Brain microvascular endothelial cell (primary cell): ENCODE measurements around the gene LRRC10B.

ENCODE experiments used
- DNase-seq: peaks from one replicate; pipeline ENCODE4 v3.0.0-alpha.2; 2020
- H3K27ac ChIP-seq: fragments of 250-450 bp; sonication (Bioruptor Pico); 2 replicates; pipeline ENCODE4 v1.5.1; 2020; ENCODE audit warnings: mild to moderate bottlenecking, moderate library complexity
- H3K27me3 ChIP-seq: fragments of 250-450 bp; sonication (Bioruptor Pico); replicated peaks from 2 replicates; pipeline ENCODE4 v1.5.1; 2020; ENCODE audit warnings: mild to moderate bottlenecking
- H3K36me3 ChIP-seq: fragments of 250-450 bp; sonication (Bioruptor Pico); replicated peaks from 2 replicates; pipeline ENCODE4 v1.5.1; 2020; ENCODE audit warnings: mild to moderate bottlenecking
- H3K4me3 ChIP-seq: 2 replicates; pipeline ENCODE4 v1.5.1; 2011; ENCODE audit warnings: low read depth, mild to moderate bottlenecking, control low read depth, low read length, moderate library complexity
- in situ Hi-C: cut with HindIII; loops from 2 replicates; pipeline ENCODE4 v1.10.0; 2017; ENCODE audit warnings: low sequenced_read_pairs, low pct_ligation_motif_present
- TF ChIP-seq, protein P1 (sequence below): IDR thresholded peaks from 2 replicates; pipeline ENCODE4 v1.5.1; 2011; ENCODE audit warnings: low read depth, mild to moderate bottlenecking, moderate library complexity, low read length, control low read depth, inconsistent platforms; ENCODE audit errors: missing control alignments

LRRC10B gene

GRCh38 chr11:61472868-61473267 lies 35.7 kb upstream of the LRRC10B start:
- Histone ChIP-seq H3K4me3 (no peak overlapping the region), H3K27ac (no peak overlapping the region), H3K36me3 (no peaks in the 10 kb centered on the region), H3K27me3 (no peaks in the 10 kb centered on the region)
- in situ Hi-C loops = no loop called here
- TF ChIP-seq, protein P1, sequence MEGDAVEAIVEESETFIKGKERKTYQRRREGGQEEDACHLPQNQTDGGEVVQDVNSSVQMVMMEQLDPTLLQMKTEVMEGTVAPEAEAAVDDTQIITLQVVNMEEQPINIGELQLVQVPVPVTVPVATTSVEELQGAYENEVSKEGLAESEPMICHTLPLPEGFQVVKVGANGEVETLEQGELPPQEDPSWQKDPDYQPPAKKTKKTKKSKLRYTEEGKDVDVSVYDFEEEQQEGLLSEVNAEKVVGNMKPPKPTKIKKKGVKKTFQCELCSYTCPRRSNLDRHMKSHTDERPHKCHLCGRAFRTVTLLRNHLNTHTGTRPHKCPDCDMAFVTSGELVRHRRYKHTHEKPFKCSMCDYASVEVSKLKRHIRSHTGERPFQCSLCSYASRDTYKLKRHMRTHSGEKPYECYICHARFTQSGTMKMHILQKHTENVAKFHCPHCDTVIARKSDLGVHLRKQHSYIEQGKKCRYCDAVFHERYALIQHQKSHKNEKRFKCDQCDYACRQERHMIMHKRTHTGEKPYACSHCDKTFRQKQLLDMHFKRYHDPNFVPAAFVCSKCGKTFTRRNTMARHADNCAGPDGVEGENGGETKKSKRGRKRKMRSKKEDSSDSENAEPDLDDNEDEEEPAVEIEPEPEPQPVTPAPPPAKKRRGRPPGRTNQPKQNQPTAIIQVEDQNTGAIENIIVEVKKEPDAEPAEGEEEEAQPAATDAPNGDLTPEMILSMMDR = no peak
- DNase-seq = no peak

- Histone ChIP-seq H3K36me3 (no peaks in the 10 kb centered on the region), H3K27ac (no peak overlapping the region), H3K27me3 (no peaks in the 10 kb centered on the region), H3K4me3 (no peak overlapping the region)
- TF ChIP-seq, protein P1 = no peak
- in situ Hi-C loops = no loop called here
- no peak for DNase-seq
Observed at GRCh38 chr11:61473370-61474012, 35.1 kb upstream of the LRRC10B start.

DNA sequence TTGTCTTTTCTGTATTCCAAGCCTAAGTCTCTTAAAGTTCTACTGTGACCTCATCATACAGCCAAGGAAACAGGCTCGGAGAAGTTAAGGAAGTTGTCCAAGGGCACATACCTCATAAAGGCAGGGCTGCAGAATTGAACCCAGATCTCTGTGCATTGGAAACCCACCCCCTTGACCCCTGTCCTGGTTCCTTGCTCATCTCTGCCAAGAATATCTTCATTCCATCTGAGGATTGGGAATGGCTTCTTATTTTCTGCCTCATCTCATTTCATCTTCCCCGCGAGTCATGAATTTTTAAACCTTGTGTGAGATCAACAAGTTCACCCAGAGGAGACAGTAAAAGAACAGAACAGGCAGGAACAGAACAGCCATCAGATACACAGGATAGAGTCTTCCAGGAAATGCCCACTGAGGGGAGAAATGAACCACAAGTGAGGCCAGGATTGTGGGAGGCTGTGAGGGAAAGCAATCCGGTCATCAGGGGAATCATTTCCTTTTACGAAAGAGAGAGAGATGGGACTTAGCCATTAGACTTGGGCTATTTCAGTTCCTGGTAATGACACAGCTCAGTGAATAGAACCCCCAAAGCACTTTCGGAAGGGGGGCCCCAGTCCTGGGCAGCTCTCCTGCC lies 34.4 kb upstream of the LRRC10B start:
- Histone ChIP-seq H3K27me3 (no peaks in the 10 kb centered on the region), H3K36me3 (no peaks in the 10 kb centered on the region), H3K4me3 (no peak overlapping the region), H3K27ac (no peak overlapping the region)
- in situ Hi-C loops = no loop called here
- DNase-seq = no peak
- TF ChIP-seq, protein P1 = no peak

GRCh38 chr11:61475433-61475832 lies 33.1 kb upstream of the LRRC10B start:
- H3K27ac ChIP-seq = no peak overlapping the region
- TF ChIP-seq, protein P1 = no peak
- no peaks in the 10 kb centered on the region for H3K27me3 ChIP-seq
- no peak overlapping the region for H3K4me3 ChIP-seq
- in situ Hi-C loops = no loop called here
- no peak for DNase-seq
- no peaks in the 10 kb centered on the region for H3K36me3 ChIP-seq

GRCh38 chr11:61476371-61476770 lies 32.2 kb upstream of the LRRC10B start:
- Histone ChIP-seq H3K4me3 (no peak overlapping the region), H3K27ac (no peak overlapping the region), H3K27me3 (no peaks in the 10 kb centered on the region), H3K36me3 (no peaks in the 10 kb centered on the region)
- TF ChIP-seq, protein P1 = no peak
- no peak for DNase-seq
- in situ Hi-C loops = no loop called here
